Measurements from ENCODE around the gene GYPA. TPM values are rescaled to one million over a fixed set of nuclear protein-coding genes. Genes with fewer than 3 reads are reported as not detected.

The GYPA gene
- total and polyA plus RNA-seq, 8 donors = 4.2 TPM; not detected in 7

Other genes with a start within 250 kb of the GYPA start
- 1 to 10 TPM in 1 of 5 donors, not detected in 4; 1.8 TPM for gene GYPE, start 235.2 kb downstream of the GYPA start, total RNA-seq
- under 1 TPM; 0.53 to 1.00 (median 0.92) TPM for gene GYPE, start 235.2 kb downstream of the GYPA start, polyA plus RNA-seq
- gene GYPB, start 121.3 kb downstream of the GYPA start, total RNA-seq = 10 to 100 TPM in 1 of 5 donors, not detected in 4; 26.8 TPM
- gene GYPB, start 121.3 kb downstream of the GYPA start, polyA plus RNA-seq = not detected

Measured in stomach (tissue), 8 donors.